ENCODE measurements around the gene OTOP2. TPM values are rescaled to one million over a fixed set of nuclear protein-coding genes. Genes with fewer than 3 reads are reported as not detected.
"Not testable (repeated sequence)": the region's sequence is repeated elsewhere in the genome, so short reads cannot be mapped to it uniquely, and the experiment has no call there.

Gene OTOP2
- total and polyA plus RNA-seq, 2 experiments from 2014 or later, result not detected

DNA sequence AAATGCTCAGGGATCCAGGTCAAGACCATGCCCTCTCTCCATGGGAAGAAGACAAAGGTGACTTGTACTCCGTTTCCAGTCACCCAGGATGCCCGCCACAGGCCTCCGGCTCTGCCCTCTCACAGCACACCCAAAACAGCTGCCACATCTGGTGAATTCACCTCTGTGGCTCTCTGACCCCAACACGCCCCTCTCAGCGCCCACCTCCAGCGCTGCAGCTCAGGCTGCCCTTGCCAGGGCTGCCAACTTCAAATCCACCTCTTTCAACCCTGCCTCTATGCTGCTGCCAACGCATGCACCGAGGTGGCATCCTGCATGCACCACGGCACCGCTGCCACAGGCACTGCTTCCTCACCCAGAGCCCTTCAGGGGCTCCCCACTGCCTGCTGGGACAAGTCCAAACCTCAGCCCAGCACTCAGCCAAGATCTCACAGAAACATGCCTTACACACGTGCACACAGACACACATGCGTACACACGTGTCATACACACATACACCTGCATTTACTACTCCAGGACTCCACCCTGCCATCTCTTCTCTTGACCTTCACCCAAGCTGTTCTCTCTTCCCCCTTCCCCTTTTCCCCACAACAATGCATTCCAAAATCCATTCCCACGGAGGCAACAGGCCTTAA is 41.0 kb downstream of the OTOP2 start:
- H3K9me3 ChIP-seq (ENCODE audit: low read depth), result no peaks in the 10 kb centered on the region
- no peak overlapping the region for H3K27ac ChIP-seq
- no peaks in the 10 kb centered on the region for H3K36me3 ChIP-seq
- TF ChIP-seq, protein P1, sequence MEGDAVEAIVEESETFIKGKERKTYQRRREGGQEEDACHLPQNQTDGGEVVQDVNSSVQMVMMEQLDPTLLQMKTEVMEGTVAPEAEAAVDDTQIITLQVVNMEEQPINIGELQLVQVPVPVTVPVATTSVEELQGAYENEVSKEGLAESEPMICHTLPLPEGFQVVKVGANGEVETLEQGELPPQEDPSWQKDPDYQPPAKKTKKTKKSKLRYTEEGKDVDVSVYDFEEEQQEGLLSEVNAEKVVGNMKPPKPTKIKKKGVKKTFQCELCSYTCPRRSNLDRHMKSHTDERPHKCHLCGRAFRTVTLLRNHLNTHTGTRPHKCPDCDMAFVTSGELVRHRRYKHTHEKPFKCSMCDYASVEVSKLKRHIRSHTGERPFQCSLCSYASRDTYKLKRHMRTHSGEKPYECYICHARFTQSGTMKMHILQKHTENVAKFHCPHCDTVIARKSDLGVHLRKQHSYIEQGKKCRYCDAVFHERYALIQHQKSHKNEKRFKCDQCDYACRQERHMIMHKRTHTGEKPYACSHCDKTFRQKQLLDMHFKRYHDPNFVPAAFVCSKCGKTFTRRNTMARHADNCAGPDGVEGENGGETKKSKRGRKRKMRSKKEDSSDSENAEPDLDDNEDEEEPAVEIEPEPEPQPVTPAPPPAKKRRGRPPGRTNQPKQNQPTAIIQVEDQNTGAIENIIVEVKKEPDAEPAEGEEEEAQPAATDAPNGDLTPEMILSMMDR (IDR thresholded peaks at IDR 0.05; ENCODE audit: low read depth, low read length), result no peak
- no peaks in the 10 kb centered on the region for H3K27me3 ChIP-seq
- no peaks in the 10 kb centered on the region for H3K4me1 ChIP-seq (ENCODE audit: low read depth)
- no peak for DNase-seq (ENCODE audit: low read depth in 1 of 2, low spot score in 1 of 2)
- H3K4me3 ChIP-seq, result no peak overlapping the region

DNA sequence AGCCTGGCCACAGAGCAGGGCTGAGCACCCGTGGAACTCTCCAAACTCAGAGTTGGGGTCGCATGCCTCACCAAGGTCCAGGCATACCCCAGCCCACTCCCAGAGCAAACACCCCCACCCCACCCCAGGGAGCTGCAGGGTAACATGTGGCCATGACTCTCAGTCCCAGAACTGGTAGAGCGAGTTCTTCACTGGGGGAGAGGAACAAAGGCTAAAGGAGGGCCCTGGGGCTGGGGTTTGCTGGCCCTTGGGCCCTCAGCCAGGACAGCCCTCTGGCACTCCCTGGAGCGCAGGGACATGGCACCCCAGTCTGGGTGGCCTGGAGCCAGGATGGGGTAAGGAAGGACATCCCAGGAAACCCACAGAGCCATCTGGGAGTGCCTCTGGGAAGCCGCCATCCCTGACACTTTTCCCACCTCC is 44.3 kb downstream of the OTOP2 start:
- TF ChIP-seq, protein P1 (IDR thresholded peaks at IDR 0.05; ENCODE audit: low read depth, low read length), result no peak
- Histone ChIP-seq H3K27ac (no peak overlapping the region), H3K27me3 (peaks cover 7% of the 10 kb centered on the region), H3K36me3 (no peaks in the 10 kb centered on the region), H3K4me3 (no peak overlapping the region), H3K4me1 (ENCODE audit: low read depth) (peaks cover 11% of the 10 kb centered on the region), H3K9me3 (ENCODE audit: low read depth) (no peaks in the 10 kb centered on the region)
- no peak for DNase-seq (ENCODE audit: low read depth in 1 of 2, low spot score in 1 of 2)

DNA sequence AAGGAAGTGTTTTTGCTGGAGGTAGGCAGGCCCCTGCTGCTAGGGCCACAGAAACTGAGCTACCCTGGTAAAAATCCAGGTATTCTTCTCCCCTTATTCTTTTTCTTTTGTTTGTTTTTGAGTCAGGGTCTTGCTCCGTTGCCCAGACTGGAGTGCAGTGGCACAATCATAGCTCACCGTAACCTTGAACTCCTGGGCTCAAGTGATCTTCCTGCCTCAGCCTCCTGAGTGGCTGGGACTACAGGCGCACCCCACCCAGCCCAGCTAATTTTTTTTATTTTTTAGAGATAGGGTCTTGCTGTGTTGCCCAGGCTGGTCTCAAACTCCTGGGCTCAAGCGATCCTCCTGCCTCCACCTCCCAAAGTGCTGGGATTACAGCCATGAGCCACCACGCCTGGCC is 45.4 kb downstream of the OTOP2 start:
- H3K36me3 ChIP-seq; H3K27ac ChIP-seq; H3K9me3 ChIP-seq (ENCODE audit: low read depth); H3K4me3 ChIP-seq; DNase-seq (ENCODE audit: low read depth in 1 of 2, low spot score in 1 of 2): not testable (repeated sequence)
- Histone ChIP-seq H3K27me3 (peaks cover 18% of the 10 kb centered on the region), H3K4me1 (ENCODE audit: low read depth) (peaks cover 11% of the 10 kb centered on the region)

DNA sequence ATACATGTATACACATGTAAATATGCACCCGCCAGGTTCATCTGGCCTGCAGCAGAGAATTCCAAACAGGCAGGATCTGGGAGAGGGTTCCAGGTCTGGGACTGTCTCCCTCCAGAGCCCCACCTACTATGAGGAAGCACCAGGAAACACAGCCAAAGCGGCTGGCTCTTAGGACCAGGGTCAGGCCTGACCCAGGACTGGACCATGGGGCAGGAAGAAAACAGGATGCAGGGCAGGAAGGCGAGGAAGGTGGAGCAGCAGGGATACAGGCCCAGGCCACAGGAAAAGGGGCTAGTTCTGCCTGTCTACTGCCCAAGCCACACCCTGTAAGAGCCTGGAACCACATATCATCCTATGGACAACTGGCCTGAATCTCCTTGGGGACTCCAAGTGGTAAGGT is 46.3 kb downstream of the OTOP2 start:
- peaks cover 11% of the 10 kb centered on the region for H3K4me1 ChIP-seq (ENCODE audit: low read depth)
- no peaks in the 10 kb centered on the region for H3K36me3 ChIP-seq
- H3K27ac ChIP-seq, result no peak overlapping the region
- peaks cover 27% of the 10 kb centered on the region for H3K27me3 ChIP-seq
- no peaks in the 10 kb centered on the region for H3K9me3 ChIP-seq (ENCODE audit: low read depth)
- TF ChIP-seq, protein P1 (IDR thresholded peaks at IDR 0.05; ENCODE audit: low read depth, low read length), result no peak
- no peak overlapping the region for H3K4me3 ChIP-seq
- no peak for DNase-seq (ENCODE audit: low read depth in 1 of 2, low spot score in 1 of 2)

DNA sequence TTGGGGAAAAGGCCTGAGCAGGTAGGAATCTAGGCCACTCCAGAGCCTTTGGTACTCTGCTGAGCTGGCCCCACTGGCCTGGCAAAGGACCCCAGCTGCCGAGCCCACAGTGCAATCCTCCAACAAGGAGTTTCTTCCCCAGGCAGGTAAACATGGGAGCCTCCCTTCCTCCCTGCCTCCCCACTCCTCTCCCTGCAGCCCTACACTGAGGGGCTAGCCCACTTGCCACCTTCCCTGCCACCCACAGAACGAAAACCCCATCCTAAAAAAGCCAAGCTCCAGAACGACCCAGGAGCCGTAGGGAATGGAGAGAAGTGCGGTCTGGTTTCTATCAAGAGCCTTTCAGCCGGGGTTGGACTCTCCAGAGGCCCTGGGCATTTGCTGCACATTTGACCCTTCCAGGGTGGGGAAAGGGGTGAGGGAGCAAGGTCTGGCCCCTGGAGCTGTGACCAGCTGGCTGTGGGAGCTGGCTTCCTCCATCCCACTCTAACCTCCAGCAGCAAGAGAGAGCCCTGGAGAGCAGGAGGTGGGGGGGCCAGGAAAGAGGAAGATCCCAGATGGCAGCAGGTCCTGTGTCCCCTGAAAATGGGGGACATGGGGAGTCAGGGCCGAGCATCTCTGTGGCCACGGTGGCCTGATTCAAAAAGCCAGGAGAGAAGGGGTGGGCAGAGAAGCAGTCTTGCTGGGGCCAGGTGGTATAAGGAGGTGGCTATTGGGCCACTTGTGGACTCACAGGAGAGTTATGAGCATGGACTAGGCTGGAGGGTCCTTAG is 47.2 kb downstream of the OTOP2 start:
- Histone ChIP-seq H3K4me3 (peak overlapping the region; percentile 48), H3K9me3 (ENCODE audit: low read depth) (no peaks in the 10 kb centered on the region), H3K36me3 (no peaks in the 10 kb centered on the region), H3K27ac (peak overlapping the region; percentile 54), H3K27me3 (peaks cover 36% of the 10 kb centered on the region), H3K4me1 (ENCODE audit: low read depth) (peaks cover 11% of the 10 kb centered on the region)
- TF ChIP-seq, protein P1 (IDR thresholded peaks at IDR 0.05; ENCODE audit: low read depth, low read length), result no peak
- peak in 1 of 2 donors; percentile 65 for DNase-seq (ENCODE audit: low read depth in 1 of 2, low spot score in 1 of 2)

DNA sequence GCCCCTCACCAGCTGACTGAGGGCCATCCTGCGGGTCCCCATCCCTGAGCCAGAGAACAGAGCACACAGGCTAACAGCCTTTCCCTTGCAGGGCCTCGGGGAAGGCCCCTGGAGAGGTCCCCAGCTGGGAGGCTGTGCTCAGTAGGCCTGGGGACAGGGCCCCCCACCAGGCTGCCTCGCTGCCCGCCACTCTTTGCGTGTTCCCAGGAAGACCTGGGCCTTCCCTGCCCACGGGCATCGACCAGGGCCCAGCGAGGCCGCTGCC is 47.7 kb downstream of the OTOP2 start:
- peak overlapping the region; percentile 48 for H3K4me3 ChIP-seq
- H3K9me3 ChIP-seq (ENCODE audit: low read depth), result no peaks in the 10 kb centered on the region
- DNase-seq (ENCODE audit: low read depth in 1 of 2, low spot score in 1 of 2), result no peak
- TF ChIP-seq, protein P1 (IDR thresholded peaks at IDR 0.05; ENCODE audit: low read depth, low read length), result no peak
- peaks cover 36% of the 10 kb centered on the region for H3K27me3 ChIP-seq
- H3K36me3 ChIP-seq, result no peaks in the 10 kb centered on the region
- H3K4me1 ChIP-seq (ENCODE audit: low read depth), result peaks cover 11% of the 10 kb centered on the region
- H3K27ac ChIP-seq, result no peak overlapping the region
